Effector memory CD8-positive, alpha-beta T cell (primary cell): ENCODE measurements around the gene THSD8.
A peak's percentile ranks its signal among the peaks of the same experiment; 100 is the strongest.

ENCODE experiments used
- ATAC-seq: fragments of 150-1000 bp; cut with Tn5 transposase; replicated peaks from 2 replicates; pipeline ENCODE4 v1.10.0; 2021; ENCODE audit warnings: mild to moderate bottlenecking, moderate library complexity
- DNase-seq, 3 experiments: peaks; one replicate each; pipeline ENCODE4 v3.0.0; 2021
- H3K27ac Mint-ChIP-seq, 2 donors: one replicate each; pipeline ENCODE4 v1.8.0; 2022; ENCODE audit warnings: mild to moderate bottlenecking in 2 of 2, mixed read lengths in 2 of 2, moderate library complexity in 2 of 2
- H3K27me3 Mint-ChIP-seq, 2 donors: one replicate each; pipeline ENCODE4 v1.8.0; 2022; ENCODE audit warnings: mixed read lengths in 2 of 2
- H3K36me3 Mint-ChIP-seq: one replicate; pipeline ENCODE4 v1.8.0; 2022; ENCODE audit warnings: mild to moderate bottlenecking, moderate library complexity, mixed read lengths; ENCODE audit not compliant: insufficient read depth
- H3K4me1 Mint-ChIP-seq, 2 donors: one replicate each; pipeline ENCODE4 v1.8.0; 2022; ENCODE audit warnings: low read depth in 2 of 2, mixed read lengths in 2 of 2
- H3K4me3 Mint-ChIP-seq, 2 donors: one replicate each; pipeline ENCODE4 v1.8.0; 2022; ENCODE audit warnings: mild to moderate bottlenecking in 2 of 2, mixed read lengths in 2 of 2, moderate library complexity in 2 of 2
- H3K9me3 Mint-ChIP-seq, 2 donors: one replicate each; pipeline ENCODE4 v1.8.0; 2022; ENCODE audit warnings: mixed read lengths in 2 of 2

Gene THSD8

DNA sequence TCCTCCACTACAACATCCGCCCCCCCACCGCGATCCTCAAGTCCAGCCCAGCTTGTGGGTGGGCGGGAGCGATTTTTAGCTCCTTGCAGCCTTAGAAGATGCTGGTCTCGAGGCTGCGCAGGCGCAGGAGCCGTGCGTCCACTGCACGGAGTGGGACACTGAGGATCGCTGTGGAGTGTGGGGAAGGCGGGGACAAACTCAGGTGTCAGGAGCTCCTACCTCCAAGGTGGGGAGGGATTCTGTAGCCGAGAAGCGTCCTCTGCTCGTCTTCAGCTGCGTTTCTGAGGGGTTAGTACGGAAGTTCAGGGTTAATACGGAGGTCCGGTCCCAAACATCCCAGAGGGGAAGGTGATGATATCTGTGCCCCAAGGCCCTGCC is 32.7 kb downstream of the THSD8 start, which contains the start of gene RTBDN:
TSS of gene RTBDN (minus strand) at position 14 of the 378 bp plus-strand sequence. CDS start 4,600 bp downstream, outside the sequence.
- peaks cover 27 to 34% of the 10 kb centered on the region in 2 donors for H3K4me1 Mint-ChIP-seq
- ATAC-seq (no peak), DNase-seq (no peak)
- H3K27me3 Mint-ChIP-seq, result peaks cover 69 to 91% of the 10 kb centered on the region in 2 donors
- peak within 1 kb of the TSS; percentile 67 to 70 for H3K4me3 Mint-ChIP-seq
- H3K9me3 Mint-ChIP-seq, result no peaks in the 10 kb centered on the region
- H3K36me3 Mint-ChIP-seq, result peaks cover 10% of the 10 kb centered on the region
- H3K27ac Mint-ChIP-seq, result no peak within 1 kb of the TSS

DNA sequence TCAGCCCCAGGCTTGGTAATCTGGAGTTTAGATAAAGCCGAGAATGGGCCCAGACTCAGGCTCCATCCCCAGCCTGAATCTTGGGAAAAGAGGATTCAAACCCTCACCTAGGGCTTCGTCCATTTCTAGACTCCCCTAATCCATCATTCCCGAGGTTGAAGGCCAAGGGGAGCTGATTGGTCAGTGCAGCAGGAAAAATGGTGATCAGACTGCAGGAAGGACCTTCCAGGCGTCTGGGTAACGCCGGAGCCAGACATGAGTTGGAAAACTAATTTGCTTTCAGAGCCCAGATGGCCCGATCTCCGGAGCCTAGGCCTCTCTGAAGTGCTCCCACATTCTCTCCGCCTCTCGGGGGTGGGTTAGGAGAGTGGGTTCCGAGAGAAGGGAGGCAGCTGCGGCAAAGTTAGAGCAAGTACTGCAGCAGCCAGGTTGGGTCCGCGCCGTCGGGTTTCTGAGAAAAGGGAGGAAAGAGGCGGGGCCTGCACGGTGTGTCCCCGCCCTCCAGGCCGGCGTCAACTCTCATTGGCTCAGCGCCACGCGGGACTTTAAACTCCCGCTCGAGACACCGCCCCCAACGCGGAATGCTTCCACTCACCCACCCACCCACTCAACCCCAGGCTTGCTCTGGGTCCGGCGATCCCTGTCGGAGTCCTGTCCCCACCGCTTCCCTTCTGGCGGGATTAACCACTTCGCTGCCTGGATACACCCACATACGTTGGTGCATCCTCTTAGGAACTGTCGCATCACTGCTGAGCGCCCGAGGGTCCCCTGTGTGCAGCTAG is 33.3 kb downstream of the THSD8 start:
- H3K36me3 Mint-ChIP-seq, result peaks cover 10% of the 10 kb centered on the region
- H3K4me1 Mint-ChIP-seq, result peaks cover 27 to 35% of the 10 kb centered on the region in 2 donors
- H3K27me3 Mint-ChIP-seq, result peaks cover 69 to 91% of the 10 kb centered on the region in 2 donors
- H3K9me3 Mint-ChIP-seq, result no peaks in the 10 kb centered on the region
- DNase-seq, result no peak
- H3K27ac Mint-ChIP-seq, result no peak overlapping the region
- ATAC-seq, result no peak
- H3K4me3 Mint-ChIP-seq, result no peak overlapping the region

DNA sequence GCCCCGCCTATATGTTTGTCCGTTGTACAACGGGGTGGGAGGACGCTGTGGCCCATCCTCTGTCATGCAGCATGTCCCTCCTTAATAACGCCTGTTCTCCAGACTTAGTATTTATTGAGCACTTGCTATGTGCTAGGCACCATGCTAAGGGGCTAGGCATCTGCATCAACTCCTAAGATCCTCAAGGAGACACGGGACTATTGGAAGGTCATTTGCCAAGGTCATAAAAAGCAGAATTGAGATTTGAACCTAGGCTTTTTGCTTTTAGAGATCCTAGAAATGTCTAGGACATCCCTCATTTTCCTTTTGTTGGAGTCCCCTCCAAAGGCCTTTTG is 34.6 kb downstream of the THSD8 start:
- Mint-ChIP-seq H3K4me1 (peaks cover 35 to 39% of the 10 kb centered on the region in 2 donors), H3K27ac (no peak overlapping the region), H3K9me3 (no peaks in the 10 kb centered on the region), H3K27me3 (peaks cover 68 to 91% of the 10 kb centered on the region in 2 donors), H3K36me3 (peaks cover 10% of the 10 kb centered on the region), H3K4me3 (no peak overlapping the region)
- no peak for ATAC-seq
- no peak for DNase-seq

DNA sequence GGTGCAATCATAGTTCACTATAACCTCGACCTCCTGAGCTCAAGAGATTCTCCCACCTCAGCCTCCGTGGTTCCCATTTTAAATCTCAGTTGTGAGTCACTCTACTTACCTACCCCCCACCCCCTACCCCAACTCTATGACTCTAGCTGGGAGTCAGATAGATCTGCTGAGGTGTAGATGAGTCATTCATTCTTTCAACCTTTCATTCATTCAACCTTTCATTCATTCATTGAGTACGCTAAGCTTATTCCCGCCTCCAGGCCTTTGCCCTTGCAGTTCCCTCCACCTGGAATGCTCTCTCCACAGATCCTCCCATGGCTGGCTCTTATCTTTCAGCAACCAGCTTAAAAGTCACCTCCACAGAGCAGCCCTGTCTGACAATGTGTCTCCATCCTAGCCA is 35.4 kb downstream of the THSD8 start:
- no peak for DNase-seq
- no peak for ATAC-seq
- Mint-ChIP-seq H3K4me1 (peaks cover 30 to 33% of the 10 kb centered on the region in 2 donors), H3K27ac (peak overlapping the region in 1 of 2 donors; percentile 5), H3K27me3 (peaks cover 68 to 91% of the 10 kb centered on the region in 2 donors), H3K36me3 (peaks cover 11% of the 10 kb centered on the region), H3K9me3 (no peaks in the 10 kb centered on the region), H3K4me3 (no peak overlapping the region)

DNA sequence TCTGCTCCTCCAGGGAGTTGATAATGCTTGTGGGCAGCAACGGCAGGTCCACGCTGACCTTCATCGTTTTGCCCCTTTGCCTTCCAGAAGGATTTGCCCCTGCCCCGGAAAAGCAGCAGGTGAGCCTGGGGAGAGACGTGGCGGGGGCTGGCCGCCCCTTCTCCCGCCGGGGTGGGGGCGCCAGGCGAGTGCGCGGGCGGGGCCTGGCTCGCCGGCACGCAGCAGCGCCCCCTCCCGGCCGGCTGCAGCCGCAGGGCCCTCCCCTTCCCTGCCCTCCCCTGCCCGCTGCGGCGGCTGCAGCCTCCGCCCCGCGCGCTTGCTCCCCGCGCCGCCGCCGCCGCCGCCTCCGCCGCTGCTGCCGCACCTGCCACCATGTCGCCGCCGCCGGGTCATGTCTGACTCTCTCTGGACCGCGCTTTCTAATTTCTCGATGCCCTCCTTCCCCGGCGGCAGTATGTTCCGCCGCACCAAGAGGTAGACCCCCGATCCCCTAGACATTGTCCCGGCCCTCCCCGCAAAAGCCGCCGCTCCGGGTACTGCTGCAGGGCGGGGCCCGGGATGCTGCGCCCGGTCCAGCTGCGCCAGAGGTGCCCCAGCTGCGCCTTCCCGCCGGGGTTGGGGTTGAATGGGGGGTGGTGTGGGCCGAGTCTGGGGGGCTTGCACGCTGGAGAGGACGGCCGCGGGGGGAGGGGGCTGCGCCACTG is 36.5 kb downstream of the THSD8 start, which contains the start of gene MAST1:
TSS of gene MAST1 (plus strand) at position 334 of the 704 bp plus-strand sequence. CDS start at position 392, 58 bp downstream.
- peaks cover 24 to 26% of the 10 kb centered on the region in 2 donors for H3K4me1 Mint-ChIP-seq
- DNase-seq, result peak in 2 of 3 experiments; percentile 40 to 47
- peaks cover 3% of the 10 kb centered on the region for H3K36me3 Mint-ChIP-seq
- H3K4me3 Mint-ChIP-seq, result peak within 1 kb of the TSS; percentile 64 to 71
- ATAC-seq, result peak; percentile 71
- H3K9me3 Mint-ChIP-seq, result no peaks in the 10 kb centered on the region
- peaks cover 67 to 91% of the 10 kb centered on the region in 2 donors for H3K27me3 Mint-ChIP-seq
- H3K27ac Mint-ChIP-seq, result peak within 1 kb of the TSS in 1 of 2 donors; percentile 5

DNA sequence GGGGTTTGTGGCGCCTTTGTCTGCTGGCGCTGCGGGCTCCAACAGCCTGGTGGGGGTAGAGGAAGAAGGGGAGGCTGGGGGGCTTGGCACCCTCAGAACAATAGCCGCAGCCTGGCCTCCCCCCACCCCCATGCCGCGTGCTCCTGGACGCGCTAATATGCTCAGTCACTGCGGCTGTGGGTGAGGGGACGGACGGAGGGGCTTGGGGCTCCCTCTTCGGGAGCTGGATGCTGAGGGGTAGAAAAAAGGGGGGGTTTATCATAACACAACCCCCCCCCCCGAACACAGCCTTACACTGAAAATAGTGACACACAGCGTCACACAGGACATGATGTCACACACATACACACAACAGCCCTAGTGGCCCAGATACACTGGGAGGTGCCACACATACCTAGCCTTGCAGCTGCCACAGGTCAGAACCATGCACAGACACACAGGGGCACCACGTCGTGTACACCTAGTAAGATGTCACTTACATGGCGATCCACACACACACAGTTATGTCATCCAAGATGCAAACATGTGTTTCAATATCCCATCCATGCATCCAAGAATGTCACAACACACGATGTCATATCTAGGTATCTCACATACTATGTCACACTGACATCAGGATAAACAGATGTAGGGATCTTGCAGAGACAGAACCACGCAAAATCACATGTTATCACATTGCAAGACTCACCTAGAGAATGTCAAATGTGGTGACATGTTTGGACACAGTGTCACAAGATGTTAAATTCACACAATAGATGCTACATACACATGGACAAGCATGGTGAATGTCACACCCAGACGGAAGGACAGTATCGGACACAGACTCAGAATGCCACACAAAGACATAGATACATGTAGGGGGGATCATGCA is 37.3 kb downstream of the THSD8 start:
- H3K9me3 Mint-ChIP-seq, result no peaks in the 10 kb centered on the region
- peak; percentile 77 for ATAC-seq
- H3K4me1 Mint-ChIP-seq, result peaks cover 23 to 24% of the 10 kb centered on the region in 2 donors
- H3K36me3 Mint-ChIP-seq, result peaks cover 2% of the 10 kb centered on the region
- peaks cover 72 to 94% of the 10 kb centered on the region in 2 donors for H3K27me3 Mint-ChIP-seq
- no peak overlapping the region for H3K27ac Mint-ChIP-seq
- peak overlapping the region; percentile 64 to 71 for H3K4me3 Mint-ChIP-seq
- DNase-seq, result no peak

DNA sequence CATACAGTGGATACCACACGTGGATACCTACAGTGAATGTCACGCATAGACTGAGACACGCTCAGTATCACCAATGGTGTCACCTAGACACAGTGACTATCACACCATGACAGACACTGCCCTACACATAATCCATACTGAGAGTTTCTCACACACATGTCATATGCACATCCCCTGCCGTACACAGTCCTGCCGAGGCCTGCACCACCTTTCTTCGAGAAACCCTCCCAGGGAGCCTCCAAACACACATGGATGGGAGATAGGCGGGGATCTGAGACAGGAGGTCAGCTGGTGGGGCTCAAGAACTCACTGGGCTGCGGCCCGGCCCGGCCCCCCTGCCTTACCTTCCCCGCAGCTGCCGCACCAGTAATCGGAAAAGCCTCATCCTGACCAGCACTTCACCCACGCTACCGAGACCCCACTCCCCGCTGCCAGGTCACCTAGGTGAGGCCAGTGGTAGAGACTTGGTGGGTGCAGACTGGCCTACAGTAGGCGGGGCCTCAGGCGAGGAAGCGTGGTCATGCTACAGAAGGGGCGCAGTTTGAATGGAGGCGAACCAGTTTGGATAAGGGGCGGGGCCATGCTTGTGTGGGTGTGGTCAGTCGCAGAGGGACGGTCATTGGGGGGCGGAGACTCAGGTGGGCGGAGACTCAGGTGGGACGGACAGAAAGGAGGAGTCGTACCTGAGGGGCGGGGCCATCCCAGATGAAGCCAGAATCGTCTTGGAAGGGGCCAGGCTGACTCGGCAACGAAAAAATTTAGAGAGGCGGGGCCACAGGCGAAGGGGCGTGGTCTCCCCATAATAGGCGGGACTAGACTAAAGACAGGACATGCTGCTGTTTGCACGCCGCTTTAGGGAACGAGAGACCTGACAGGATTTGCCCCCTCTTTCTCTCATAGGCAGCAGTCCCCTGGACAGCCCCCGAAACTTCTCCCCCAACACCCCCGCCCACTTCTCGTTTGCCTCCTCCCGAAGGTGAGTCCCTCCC is 38.5 kb downstream of the THSD8 start:
- H3K27ac Mint-ChIP-seq, result no peak overlapping the region
- H3K4me1 Mint-ChIP-seq, result peaks cover 18 to 20% of the 10 kb centered on the region in 2 donors
- H3K36me3 Mint-ChIP-seq, result peaks cover 2% of the 10 kb centered on the region
- DNase-seq (no peak), ATAC-seq (no peak)
- H3K4me3 Mint-ChIP-seq, result peak overlapping the region in 1 of 2 donors; percentile 34
- H3K27me3 Mint-ChIP-seq, result peaks cover 82 to 86% of the 10 kb centered on the region in 2 donors
- no peaks in the 10 kb centered on the region for H3K9me3 Mint-ChIP-seq

DNA sequence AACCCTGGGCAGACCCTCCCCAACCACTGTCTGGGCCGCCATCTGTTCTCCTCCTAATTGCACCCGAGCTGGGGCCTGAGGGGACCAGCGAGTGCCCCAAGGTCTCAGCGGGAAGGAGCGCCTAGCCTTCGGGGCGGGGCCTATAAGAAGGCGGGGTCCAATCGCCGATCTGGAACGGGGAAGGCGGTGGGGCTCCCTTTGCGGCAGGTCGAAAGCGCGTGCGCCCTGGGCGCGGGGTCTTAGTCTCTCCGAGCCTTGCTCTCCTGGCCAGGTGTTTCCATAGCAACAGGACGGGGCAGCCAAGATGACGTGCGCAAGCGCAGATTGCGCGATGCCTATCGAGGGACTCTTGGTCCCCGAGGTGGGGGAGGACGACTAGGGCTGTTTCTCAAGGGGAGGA is 39.2 kb downstream of the THSD8 start:
- ATAC-seq (no peak), DNase-seq (no peak)
- Mint-ChIP-seq H3K4me1 (peaks cover 18 to 20% of the 10 kb centered on the region in 2 donors), H3K36me3 (peaks cover 2% of the 10 kb centered on the region), H3K27ac (no peak overlapping the region), H3K4me3 (peak overlapping the region in 1 of 2 donors; percentile 34), H3K27me3 (peaks cover 83% of the 10 kb centered on the region in 2 donors), H3K9me3 (no peaks in the 10 kb centered on the region)

DNA sequence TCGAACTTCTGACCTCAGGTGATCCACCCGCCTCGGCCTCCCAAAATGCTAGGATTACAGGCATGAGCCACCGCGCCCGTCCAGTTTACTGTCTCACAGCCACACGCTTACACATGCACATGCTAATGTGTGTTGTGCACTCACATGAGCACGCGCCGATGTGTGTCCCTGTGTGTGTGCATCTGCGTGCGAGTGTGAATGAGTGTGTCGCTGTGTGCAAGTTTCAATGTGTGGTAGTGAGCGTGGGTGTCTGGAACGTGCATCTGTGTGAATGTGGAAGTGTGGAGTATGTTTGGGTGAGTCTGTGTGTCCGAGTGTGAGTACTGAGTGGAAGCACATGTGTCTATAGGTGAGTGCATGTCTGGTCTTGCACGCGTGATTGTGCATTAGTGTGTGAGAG is 40.6 kb downstream of the THSD8 start:
- Mint-ChIP-seq H3K4me3 (no peak overlapping the region), H3K27me3 (peaks cover 74 to 75% of the 10 kb centered on the region in 2 donors), H3K36me3 (peaks cover 2% of the 10 kb centered on the region), H3K4me1 (peaks cover 20 to 22% of the 10 kb centered on the region in 2 donors), H3K9me3 (no peaks in the 10 kb centered on the region), H3K27ac (no peak overlapping the region)
- DNase-seq (no peak), ATAC-seq (no peak)

DNA sequence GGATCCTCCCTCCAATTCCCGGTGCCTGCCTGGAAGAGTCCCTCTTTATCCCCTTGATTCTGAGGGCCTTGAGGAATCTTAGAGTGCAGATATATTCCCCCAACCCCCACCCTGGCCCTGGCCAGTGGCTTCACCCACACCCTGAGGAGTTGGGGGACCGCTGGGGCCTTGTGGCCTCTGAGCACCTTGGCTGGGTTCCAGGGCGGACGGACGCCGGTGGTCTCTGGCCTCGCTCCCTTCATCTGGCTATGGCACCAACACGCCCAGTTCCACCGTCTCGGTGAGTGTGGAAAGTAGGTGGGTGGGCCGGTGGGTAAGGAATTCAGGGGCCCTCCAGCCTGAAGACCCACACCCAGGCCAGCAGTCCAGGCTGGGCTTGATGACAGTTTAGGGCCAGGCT is 41.5 kb downstream of the THSD8 start:
- peaks cover 70% of the 10 kb centered on the region in 2 donors for H3K27me3 Mint-ChIP-seq
- ATAC-seq, result no peak

DNA sequence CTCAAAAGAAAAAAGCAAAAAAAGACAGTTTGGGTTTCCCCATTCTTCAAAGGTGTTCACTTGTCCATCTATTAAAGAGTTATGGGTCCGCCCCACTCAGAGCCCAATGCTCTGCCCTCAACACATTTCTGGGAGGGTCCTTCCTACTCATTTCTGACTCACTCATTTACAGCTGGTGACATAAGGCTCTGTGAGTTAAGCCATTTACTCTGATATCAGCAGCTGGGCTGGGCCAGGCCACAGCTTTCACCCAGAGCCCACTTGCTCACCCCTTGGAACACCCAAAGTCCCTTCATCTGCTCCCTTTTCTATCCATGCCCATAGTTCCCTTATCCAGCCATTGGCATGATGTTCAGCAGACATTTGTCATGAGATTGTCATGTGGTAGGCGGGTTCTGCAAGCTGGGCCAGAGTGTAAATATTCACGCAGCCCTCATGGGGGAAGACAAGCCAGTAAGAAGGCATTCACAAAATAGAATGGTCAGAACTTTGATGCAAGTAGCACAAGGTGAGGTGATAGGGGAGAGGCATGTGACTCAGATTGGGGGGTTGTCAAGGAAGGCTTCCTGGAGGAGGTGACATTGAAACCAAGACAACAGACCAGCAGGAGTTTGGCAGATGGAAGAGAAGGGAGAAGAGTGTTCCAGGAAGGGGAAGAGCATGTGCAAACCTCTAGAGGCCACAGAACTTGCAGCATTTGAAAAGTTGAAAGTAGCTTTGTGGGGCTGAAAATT is 42.3 kb downstream of the THSD8 start:
- no peak for ATAC-seq
- H3K36me3 Mint-ChIP-seq, result peaks cover 2% of the 10 kb centered on the region
- no peak overlapping the region for H3K4me3 Mint-ChIP-seq
- no peak for DNase-seq
- no peak overlapping the region for H3K27ac Mint-ChIP-seq
- H3K4me1 Mint-ChIP-seq, result peaks cover 12 to 16% of the 10 kb centered on the region in 2 donors
- peaks cover 62 to 68% of the 10 kb centered on the region in 2 donors for H3K27me3 Mint-ChIP-seq
- H3K9me3 Mint-ChIP-seq, result no peaks in the 10 kb centered on the region

More for the DNA sequence above, 41.5 kb downstream of the THSD8 start:
- Mint-ChIP-seq H3K9me3 (no peaks in the 10 kb centered on the region), H3K27ac (no peak overlapping the region), H3K36me3 (peaks cover 2% of the 10 kb centered on the region), H3K4me1 (peaks cover 20 to 22% of the 10 kb centered on the region in 2 donors), H3K4me3 (no peak overlapping the region)
- DNase-seq, result no peak
